PC-3 (cell line): ENCODE data around the gene ANKIB1. TPM values are rescaled to one million over a fixed set of nuclear protein-coding genes. Genes with fewer than 3 reads are reported as not detected.

Source experiments
- ATAC-seq: fragments of 200-7000 bp; cut with Tn5 transposase; 2 replicates; pipeline ENCODE4 v1.9.1; 2020; ENCODE audit warnings: mild to moderate bottlenecking, moderate library complexity
- BruUV-seq: library from RNA; stranded (reverse); fragments of 400-500 nt; replicated peaks from 2 replicates; lab custom pipeline; 2021; lab: Mats Ljungman, UMichigan
- CTCF ChIA-PET: fragments of 300-600 bp; sonication (Branson Sonifier 250); formaldehyde crosslinking; loops from one replicate; lab custom pipeline; 2022; ENCODE audit warnings: antibody characterized with exemption; lab: Charles Lee
- POLR2A ChIA-PET: fragments of 300-600 bp; sonication (Branson Sonifier 250); formaldehyde crosslinking; loops from one replicate; lab custom pipeline; 2022; ENCODE audit warnings: antibody characterized with exemption; ENCODE audit not compliant: unreplicated experiment; lab: Charles Lee
- DNase-seq: peaks from one replicate; pipeline ENCODE4 v3.0.0-alpha.2; 2015
- H2AFZ ChIP-seq: fragments of 300-600 bp; sonication (generic); 2 replicates; pipeline ENCODE4 v1.6.0; 2016; ENCODE audit warnings: antibody characterized with exemption, low read length
- H3F3A ChIP-seq: fragments of 300-600 bp; sonication (generic); one replicate; pipeline ENCODE4 v1.6.0; 2017; ENCODE audit warnings: antibody characterized with exemption, low read length, control low read depth, mild to moderate bottlenecking; ENCODE audit not compliant: unreplicated experiment
- H3K27ac ChIP-seq: fragments of 300-600 bp; sonication (generic); 2 replicates; pipeline ENCODE4 v1.5.1; 2016; ENCODE audit warnings: mild to moderate bottlenecking, low read length
- H3K27me3 ChIP-seq: fragments of 300-600 bp; sonication (generic); 2 replicates; pipeline ENCODE4 v1.6.1; 2016; ENCODE audit warnings: low read length, mixed read lengths
- H3K36me3 ChIP-seq: fragments of 300-600 bp; sonication (generic); 2 replicates; pipeline ENCODE4 v1.6.1; 2016; ENCODE audit warnings: low read depth, mixed run types, low read length, mixed read lengths
- H3K4me1 ChIP-seq: fragments of 300-600 bp; sonication (generic); 2 replicates; pipeline ENCODE4 v1.5.1; 2016; ENCODE audit warnings: low read length; ENCODE audit not compliant: insufficient read depth
- H3K4me2 ChIP-seq: fragments of 300-600 bp; sonication (generic); 2 replicates; pipeline ENCODE4 v1.6.0; 2016; ENCODE audit warnings: low read length
- H3K4me3 ChIP-seq: fragments of 300-600 bp; sonication (generic); 2 replicates; pipeline ENCODE4 v1.5.1; 2016; ENCODE audit warnings: mild to moderate bottlenecking, low read length, mixed read lengths
- H3K79me2 ChIP-seq: fragments of 300-600 bp; sonication (generic); 2 replicates; pipeline ENCODE4 v1.6.1; 2017; ENCODE audit warnings: low read length, mixed read lengths
- H3K9ac ChIP-seq: fragments of 300-600 bp; sonication (generic); 2 replicates; pipeline ENCODE4 v1.6.0; 2016; ENCODE audit warnings: mild to moderate bottlenecking, low read length
- H3K9me2 ChIP-seq: fragments of 300-600 bp; sonication (generic); replicated peaks from 2 replicates; pipeline ENCODE4 v1.6.1; 2016; ENCODE audit warnings: mixed run types, low read length, mixed read lengths
- H3K9me3 ChIP-seq: fragments of 300-600 bp; sonication (generic); 2 replicates; pipeline ENCODE4 v1.6.1; 2016; ENCODE audit warnings: low read length, mixed read lengths
- H4K20me1 ChIP-seq: fragments of 300-600 bp; sonication (generic); 2 replicates; pipeline ENCODE4 v1.6.1; 2016; ENCODE audit warnings: low read length, mixed read lengths
- CTCF ChIP-seq: fragments of 300-600 bp; sonication (generic); conservative IDR thresholded peaks from 2 replicates; pipeline ENCODE4 v1.5.1; 2017; ENCODE audit warnings: antibody characterized with exemption, low read depth, mild to moderate bottlenecking, low read length
- EZH2 ChIP-seq: fragments of 300-600 bp; sonication (generic); IDR thresholded peaks from one replicate; pipeline ENCODE4 v1.6.1; 2017; ENCODE audit warnings: antibody characterized with exemption, mild to moderate bottlenecking, low read length; ENCODE audit not compliant: unreplicated experiment
- EZH2phosphoT487 ChIP-seq: fragments of 300-600 bp; sonication (generic); IDR thresholded peaks from 2 replicates; pipeline ENCODE4 v1.6.1; 2018; ENCODE audit warnings: mild to moderate bottlenecking, antibody characterized with exemption, low read length, borderline replicate concordance
- intact Hi-C: fragments of 100-400 bp; cut with micrococcal nuclease; formaldehyde crosslinking; loops from 2 replicates; pipeline ENCODE4 v1.9.0; 2023
- total RNA-seq: library from RNA; depleted of rRNA; stranded (reverse); fragments of >200 nt; gene quantifications from 2 replicates; pipeline ENCODE4 v1.2.3, GENCODE V29; 2014

The ANKIB1 gene
- total RNA-seq, 1 experiment from 2014 or later = 32.1 TPM

GRCh38 chr7:92423710-92424131, 177.9 kb downstream of the ANKIB1 start:
- Histone ChIP-seq H3K9ac (no peak overlapping the region; the same call in 1 of the 2 replicates), H3F3A (no peaks in the 10 kb centered on the region), H3K79me2 (no peaks in the 10 kb centered on the region), H3K4me1 (no peaks in the 10 kb centered on the region; the same call in 1 of the 2 replicates), H4K20me1 (no peaks in the 10 kb centered on the region), H3K27me3 (no peaks in the 10 kb centered on the region), H3K9me2 (no peaks in the 10 kb centered on the region), H2AFZ (peak overlapping the region; percentile 92), H3K4me3 (no peak overlapping the region), H3K9me3 (no peaks in the 10 kb centered on the region), H3K36me3 (no peaks in the 10 kb centered on the region), H3K4me2 (peak overlapping the region; percentile 91), H3K27ac (no peak overlapping the region)
- DNase-seq (no peak), ATAC-seq (no peak)
- no TSS peak for BruUV-seq
- ChIA-PET POLR2A (no interaction called here), CTCF (interaction anchor here (0.7 to 1.3 kb wide), 3 partner anchors 8 to 48 kb away, joined by 5 to 26 read pairs (median 5); partner anchors contain the start of gene GATAD1)
- intact Hi-C loops = loop anchor here (1.0 kb wide), 2 partner anchors 24 to 37 kb away; partner anchors contain the start of gene GATAD1
- TF ChIP-seq CTCF (no peak), EZH2 (no peak), EZH2phosphoT487 (no peak)

DNA sequence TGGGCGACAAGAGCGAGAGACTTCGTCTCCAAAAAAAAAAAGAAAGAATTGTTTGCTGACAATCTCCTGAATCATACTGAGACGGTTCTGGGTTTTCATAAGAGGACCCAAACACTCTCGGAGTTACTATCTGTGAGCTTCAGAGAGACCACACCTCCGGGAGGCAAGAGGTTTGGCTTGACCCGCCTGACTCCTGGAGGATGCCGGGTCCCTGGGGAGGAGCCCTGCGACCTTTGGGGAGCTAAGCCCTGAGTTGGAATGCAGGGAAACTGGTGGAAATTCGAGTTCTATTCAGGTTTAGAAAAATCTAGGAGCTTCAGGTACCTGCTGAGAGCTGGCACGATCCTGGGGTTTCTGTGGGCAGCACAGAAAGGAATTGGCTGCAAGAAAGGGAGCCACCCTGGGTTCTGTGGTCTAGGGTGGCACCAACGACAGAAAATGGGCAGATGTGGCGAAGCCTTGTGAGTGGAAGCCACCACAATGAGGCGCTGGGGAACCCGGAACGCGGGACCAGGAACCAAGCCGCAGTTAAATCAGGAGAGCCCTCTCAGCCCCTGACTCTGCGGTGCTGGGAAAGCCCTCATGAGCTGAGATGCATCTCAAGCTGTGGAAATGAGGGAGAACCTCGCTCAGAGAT, 179.7 kb downstream of the ANKIB1 start:
- Histone ChIP-seq H3K9me2 (no peaks in the 10 kb centered on the region), H3K27me3 (no peaks in the 10 kb centered on the region), H3K79me2 (no peaks in the 10 kb centered on the region), H4K20me1 (no peaks in the 10 kb centered on the region), H3K36me3 (no peaks in the 10 kb centered on the region), H3K4me2 (0 out of 2 replicates have a peak overlapping the region, but pooled peaks have one; percentile 10), H2AFZ (peak overlapping the region; percentile 66; the same call in 1 of the 2 replicates), H3F3A (no peaks in the 10 kb centered on the region), H3K4me3 (no peak overlapping the region), H3K4me1 (no peaks in the 10 kb centered on the region; the same call in 1 of the 2 replicates), H3K9ac (no peak overlapping the region), H3K9me3 (no peaks in the 10 kb centered on the region), H3K27ac (no peak overlapping the region)
- intact Hi-C loops = no loop called here
- CTCF ChIA-PET = interaction anchor here (0.7 kb wide), 1 partner anchor 8 kb away, joined by 3 read pairs; no protein-coding TSS in a partner anchor
- POLR2A ChIA-PET = no interaction called here
- no peak for DNase-seq
- no TSS peak for BruUV-seq
- ATAC-seq = no peak
- TF ChIP-seq CTCF = no peak
- no peak for TF ChIP-seq EZH2phosphoT487
- TF ChIP-seq EZH2 = no peak

DNA sequence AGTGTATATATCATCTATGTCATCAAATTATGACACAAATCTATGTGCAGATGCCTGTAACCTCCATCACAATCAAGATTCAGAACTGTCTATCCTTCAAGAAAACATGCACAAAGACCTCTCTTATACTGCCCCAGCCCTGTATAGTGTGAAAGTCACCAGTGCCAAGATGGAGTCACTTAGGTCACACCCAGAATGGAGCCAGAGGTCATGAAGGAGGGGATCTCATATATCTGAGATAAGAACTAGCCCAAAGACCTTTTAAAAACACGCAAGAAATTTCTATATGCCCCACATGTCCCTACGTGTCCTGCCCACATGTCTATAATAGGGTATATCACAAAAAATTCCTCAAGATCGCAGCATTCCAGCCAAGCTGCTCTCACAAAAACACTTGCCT, 181.4 kb downstream of the ANKIB1 start:
- CTCF ChIA-PET = no interaction called here
- intact Hi-C loops = no loop called here
- H4K20me1 ChIP-seq = no peaks in the 10 kb centered on the region

More for the DNA sequence above, 181.4 kb downstream of the ANKIB1 start:
- H3K9me3 ChIP-seq = no peaks in the 10 kb centered on the region
- no peaks in the 10 kb centered on the region for H3K27me3 ChIP-seq
- DNase-seq = no peak
- H3K79me2 ChIP-seq = no peaks in the 10 kb centered on the region
- H2AFZ ChIP-seq = no peak overlapping the region
- no peak overlapping the region for H3K27ac ChIP-seq
- no peak overlapping the region for H3K9ac ChIP-seq
- no peak overlapping the region for H3K4me3 ChIP-seq
- H3F3A ChIP-seq = no peaks in the 10 kb centered on the region
- POLR2A ChIA-PET = no interaction called here
- TF ChIP-seq CTCF (no peak), EZH2phosphoT487 (no peak), EZH2 (no peak)
- BruUV-seq = no TSS peak
- no peak for ATAC-seq
- no peaks in the 10 kb centered on the region for H3K36me3 ChIP-seq
- H3K4me2 ChIP-seq = no peak overlapping the region
- H3K4me1 ChIP-seq = no peaks in the 10 kb centered on the region; the same call in 1 of the 2 replicates
- no peaks in the 10 kb centered on the region for H3K9me2 ChIP-seq
